Panc1 (cell line): ENCODE measurements around the gene VWA8. TPM values are rescaled to one million over a fixed set of nuclear protein-coding genes. Genes with fewer than 3 reads are reported as not detected.

Source experiments
- ATAC-seq: fragments of 200-7000 bp; cut with Tn5 transposase; 2 replicates; pipeline ENCODE4 v1.9.1; 2020; ENCODE audit warnings: mild to moderate bottlenecking, moderate library complexity
- BruUV-seq: library from RNA; stranded (reverse); fragments of 400-500 nt; replicated peaks from 2 replicates; lab custom pipeline; 2021; lab: Mats Ljungman, UMichigan
- CTCF ChIA-PET: fragments of 300-600 bp; sonication (Branson Sonifier 250); formaldehyde crosslinking; loops from one replicate; lab custom pipeline; 2022; ENCODE audit warnings: antibody characterized with exemption; lab: Charles Lee
- POLR2A ChIA-PET: fragments of 300-600 bp; sonication (Branson Sonifier 250); formaldehyde crosslinking; loops from one replicate; lab custom pipeline; 2022; ENCODE audit warnings: antibody characterized with exemption; lab: Charles Lee
- DNase-seq: peaks from one replicate; pipeline ENCODE4 v3.0.0-alpha.2; 2010; ENCODE audit warnings: low read depth, low spot score
- H3K27ac ChIP-seq: 2 replicates; pipeline ENCODE4 v1.5.1; 2011; ENCODE audit warnings: mild to moderate bottlenecking, low read length, inconsistent platforms
- H3K27me3 ChIP-seq: fragments of 200-500 bp; sonication (Bioruptor generic); 2 replicates; pipeline ENCODE4 v1.6.0; 2014; ENCODE audit warnings: low read length, inconsistent platforms; ENCODE audit not compliant: control insufficient read depth, insufficient read depth
- H3K36me3 ChIP-seq: fragments of 200-500 bp; sonication (Bioruptor generic); 2 replicates; pipeline ENCODE4 v1.5.1; 2014; ENCODE audit warnings: inconsistent platforms, mild to moderate bottlenecking, low read length, moderate library complexity; ENCODE audit not compliant: control insufficient read depth, insufficient read depth
- H3K4me1 ChIP-seq: 2 replicates; pipeline ENCODE4 v1.5.1; 2011; ENCODE audit warnings: inconsistent platforms, mild to moderate bottlenecking, low read length, moderate library complexity; ENCODE audit not compliant: control insufficient read depth, insufficient read depth
- H3K4me3 ChIP-seq, 2 experiments: 2 replicates each; pipeline ENCODE4 v1.5.1; 2011 to 2012; ENCODE audit warnings: low read depth in 2 of 2, low read length in 2 of 2, mild to moderate bottlenecking in 2 of 2, inconsistent platforms in 1 of 2, moderate library complexity in 1 of 2
- H3K9me3 ChIP-seq: fragments of 200-500 bp; sonication (Bioruptor generic); 2 replicates; pipeline ENCODE4 v1.5.1; 2014; ENCODE audit warnings: low read depth, mild to moderate bottlenecking, inconsistent platforms, low read length, moderate library complexity; ENCODE audit not compliant: control insufficient read depth, insufficient read depth
- POLR2AphosphoS5 ChIP-seq: IDR thresholded peaks from 2 replicates; pipeline ENCODE4 v1.6.1; 2012; ENCODE audit warnings: mild to moderate bottlenecking, low read depth, low read length, moderate library complexity
- SIN3A ChIP-seq: IDR thresholded peaks from 2 replicates; pipeline ENCODE4 v1.6.1; 2012; ENCODE audit warnings: low read depth, mild to moderate bottlenecking, low read length, moderate library complexity, borderline replicate concordance; ENCODE audit not compliant: insufficient read depth
- TCF7L2 ChIP-seq: IDR thresholded peaks from 2 replicates; pipeline ENCODE4 v1.6.1; 2011; ENCODE audit warnings: mild to moderate bottlenecking, low read depth, low read length, inconsistent platforms
- in situ Hi-C: cut with HindIII; loops from 2 replicates; pipeline ENCODE4 v1.10.0; 2016; ENCODE audit warnings: low sequenced_read_pairs, low pct_unique_long_range_greater_than_20kb
- intact Hi-C: fragments of 100-400 bp; cut with micrococcal nuclease; formaldehyde crosslinking; loops from one replicate; pipeline ENCODE4 v1.10.0; 2022; ENCODE audit not compliant: unreplicated experiment
- total RNA-seq: library from RNA; stranded (reverse); gene quantifications from one replicate; pipeline ENCODE4 v1.2.1, GENCODE V29; 2021; ENCODE audit not compliant: unreplicated experiment
- TF ChIP-seq, protein P1 (sequence below), 2 experiments: IDR thresholded peaks; 2 replicates each; pipeline ENCODE4 v1.6.1; 2011 to 2012; ENCODE audit warnings: low read depth in 2 of 2, control low read depth in 1 of 2, low read length in 1 of 2, mild to moderate bottlenecking in 1 of 2, moderate library complexity in 1 of 2; ENCODE audit not compliant: insufficient read depth in 1 of 2
- TF ChIP-seq, protein P2 (sequence below): fragments of 450-650 bp; IDR thresholded peaks from 2 replicates; pipeline ENCODE4 v1.5.1; 2017; ENCODE audit warnings: mild to moderate bottlenecking

VWA8 gene
- total RNA-seq, 1 experiment from 2014 or later, result 11.2 TPM

DNA sequence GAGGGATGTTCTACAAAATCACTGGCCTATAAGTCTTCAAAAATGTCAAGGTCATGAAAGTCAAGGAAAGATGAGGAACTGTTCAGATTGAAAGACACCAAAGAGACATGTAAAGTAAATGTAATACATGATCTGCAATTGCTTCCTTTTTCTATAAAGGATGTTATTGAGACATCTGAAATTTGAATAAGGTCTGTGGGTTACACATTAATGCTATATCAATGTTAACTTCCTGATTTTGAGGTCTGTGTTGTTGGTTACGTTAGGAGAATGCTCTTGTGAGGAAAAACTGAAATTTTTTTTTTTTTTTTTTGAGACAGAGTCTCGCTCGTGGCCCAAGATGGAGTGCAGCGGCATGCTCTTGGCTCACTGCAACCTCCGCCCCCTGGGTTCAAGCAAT is 306.1 kb downstream of the VWA8 start:
- intact Hi-C loops, result loop anchor here (5.0 to 10.0 kb wide), 2 partner anchors 197 to 270 kb away; partner anchors contain the start of gene RGCC
- DNase-seq (no peak), ATAC-seq (no peak)
- no TSS peak for BruUV-seq
- CTCF ChIA-PET, result no interaction called here
- H3K27ac ChIP-seq, result no peak overlapping the region
- no peaks in the 10 kb centered on the region for H3K9me3 ChIP-seq
- in situ Hi-C loops, result no loop called here
- H3K27me3 ChIP-seq, result no peaks in the 10 kb centered on the region
- peaks cover 9% of the 10 kb centered on the region for H3K4me1 ChIP-seq
- POLR2A ChIA-PET, result no interaction called here
- no peak overlapping the region for H3K4me3 ChIP-seq
- H3K36me3 ChIP-seq, result no peaks in the 10 kb centered on the region
- TF ChIP-seq SIN3A (no peak), POLR2AphosphoS5 (no peak), TCF7L2 (no peak)
- TF ChIP-seq, protein P1, sequence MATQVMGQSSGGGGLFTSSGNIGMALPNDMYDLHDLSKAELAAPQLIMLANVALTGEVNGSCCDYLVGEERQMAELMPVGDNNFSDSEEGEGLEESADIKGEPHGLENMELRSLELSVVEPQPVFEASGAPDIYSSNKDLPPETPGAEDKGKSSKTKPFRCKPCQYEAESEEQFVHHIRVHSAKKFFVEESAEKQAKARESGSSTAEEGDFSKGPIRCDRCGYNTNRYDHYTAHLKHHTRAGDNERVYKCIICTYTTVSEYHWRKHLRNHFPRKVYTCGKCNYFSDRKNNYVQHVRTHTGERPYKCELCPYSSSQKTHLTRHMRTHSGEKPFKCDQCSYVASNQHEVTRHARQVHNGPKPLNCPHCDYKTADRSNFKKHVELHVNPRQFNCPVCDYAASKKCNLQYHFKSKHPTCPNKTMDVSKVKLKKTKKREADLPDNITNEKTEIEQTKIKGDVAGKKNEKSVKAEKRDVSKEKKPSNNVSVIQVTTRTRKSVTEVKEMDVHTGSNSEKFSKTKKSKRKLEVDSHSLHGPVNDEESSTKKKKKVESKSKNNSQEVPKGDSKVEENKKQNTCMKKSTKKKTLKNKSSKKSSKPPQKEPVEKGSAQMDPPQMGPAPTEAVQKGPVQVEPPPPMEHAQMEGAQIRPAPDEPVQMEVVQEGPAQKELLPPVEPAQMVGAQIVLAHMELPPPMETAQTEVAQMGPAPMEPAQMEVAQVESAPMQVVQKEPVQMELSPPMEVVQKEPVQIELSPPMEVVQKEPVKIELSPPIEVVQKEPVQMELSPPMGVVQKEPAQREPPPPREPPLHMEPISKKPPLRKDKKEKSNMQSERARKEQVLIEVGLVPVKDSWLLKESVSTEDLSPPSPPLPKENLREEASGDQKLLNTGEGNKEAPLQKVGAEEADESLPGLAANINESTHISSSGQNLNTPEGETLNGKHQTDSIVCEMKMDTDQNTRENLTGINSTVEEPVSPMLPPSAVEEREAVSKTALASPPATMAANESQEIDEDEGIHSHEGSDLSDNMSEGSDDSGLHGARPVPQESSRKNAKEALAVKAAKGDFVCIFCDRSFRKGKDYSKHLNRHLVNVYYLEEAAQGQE (IDR thresholded peaks at IDR 0.05; ENCODE audit: insufficient read depth in 1 of 2, low read depth in 2 of 2, low read length in 1 of 2), result no peak
- TF ChIP-seq, protein P2, sequence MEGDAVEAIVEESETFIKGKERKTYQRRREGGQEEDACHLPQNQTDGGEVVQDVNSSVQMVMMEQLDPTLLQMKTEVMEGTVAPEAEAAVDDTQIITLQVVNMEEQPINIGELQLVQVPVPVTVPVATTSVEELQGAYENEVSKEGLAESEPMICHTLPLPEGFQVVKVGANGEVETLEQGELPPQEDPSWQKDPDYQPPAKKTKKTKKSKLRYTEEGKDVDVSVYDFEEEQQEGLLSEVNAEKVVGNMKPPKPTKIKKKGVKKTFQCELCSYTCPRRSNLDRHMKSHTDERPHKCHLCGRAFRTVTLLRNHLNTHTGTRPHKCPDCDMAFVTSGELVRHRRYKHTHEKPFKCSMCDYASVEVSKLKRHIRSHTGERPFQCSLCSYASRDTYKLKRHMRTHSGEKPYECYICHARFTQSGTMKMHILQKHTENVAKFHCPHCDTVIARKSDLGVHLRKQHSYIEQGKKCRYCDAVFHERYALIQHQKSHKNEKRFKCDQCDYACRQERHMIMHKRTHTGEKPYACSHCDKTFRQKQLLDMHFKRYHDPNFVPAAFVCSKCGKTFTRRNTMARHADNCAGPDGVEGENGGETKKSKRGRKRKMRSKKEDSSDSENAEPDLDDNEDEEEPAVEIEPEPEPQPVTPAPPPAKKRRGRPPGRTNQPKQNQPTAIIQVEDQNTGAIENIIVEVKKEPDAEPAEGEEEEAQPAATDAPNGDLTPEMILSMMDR, result no peak

DNA sequence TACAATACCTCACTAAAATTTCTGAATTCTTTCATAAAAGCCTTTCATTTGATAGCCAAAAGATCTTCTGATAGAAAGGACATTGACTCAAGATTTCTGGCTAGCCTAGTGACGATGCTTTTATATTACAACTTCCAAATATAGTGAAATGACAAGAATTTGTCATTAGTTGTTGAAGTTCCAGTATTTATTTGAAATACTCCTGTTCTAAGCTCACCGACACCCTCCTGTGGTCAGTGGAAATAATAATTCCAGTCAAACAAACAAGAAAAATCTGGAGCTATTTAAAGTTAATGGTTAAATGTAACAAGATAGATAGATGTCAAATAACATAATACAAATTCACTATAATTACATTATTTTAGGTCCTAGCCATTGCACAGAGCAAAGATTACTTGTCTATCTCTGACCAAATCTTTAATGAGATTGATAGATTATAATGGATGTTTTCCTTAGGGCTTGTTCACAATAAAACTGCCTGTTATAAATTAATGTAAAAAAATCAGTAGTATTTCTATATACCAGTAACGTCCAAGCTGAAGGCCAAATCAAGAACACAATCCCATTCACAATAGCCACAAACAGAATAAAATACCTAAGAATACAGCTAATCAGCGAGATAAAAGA is 308.1 kb downstream of the VWA8 start:
- BruUV-seq, result no TSS peak
- H3K9me3 ChIP-seq, result no peaks in the 10 kb centered on the region
- POLR2A ChIA-PET, result no interaction called here
- H3K27ac ChIP-seq, result peak overlapping the region; percentile 60; the same call in 1 of the 2 replicates
- peaks cover 24% of the 10 kb centered on the region for H3K4me1 ChIP-seq
- H3K4me3 ChIP-seq, result no peak overlapping the region
- TF ChIP-seq SIN3A, result no peak
- TF ChIP-seq, protein P2, result peak; percentile 57; the same call in 1 of the 2 replicates
- no peaks in the 10 kb centered on the region for H3K36me3 ChIP-seq
- intact Hi-C loops, result loop anchor here (5.0 to 10.0 kb wide), 2 partner anchors 196 to 268 kb away; partner anchors contain the start of gene RGCC
- ATAC-seq (no peak), DNase-seq (no peak)
- H3K27me3 ChIP-seq, result no peaks in the 10 kb centered on the region
- CTCF ChIA-PET, result interaction anchor here (0.5 to 1.6 kb wide), 4 partner anchors 15 to 196 kb away, joined by 3 to 8 read pairs (median 4); partner anchors contain the start of gene RGCC
- in situ Hi-C loops, result no loop called here
